ENCODE results near the gene MICAL2.

DNA sequence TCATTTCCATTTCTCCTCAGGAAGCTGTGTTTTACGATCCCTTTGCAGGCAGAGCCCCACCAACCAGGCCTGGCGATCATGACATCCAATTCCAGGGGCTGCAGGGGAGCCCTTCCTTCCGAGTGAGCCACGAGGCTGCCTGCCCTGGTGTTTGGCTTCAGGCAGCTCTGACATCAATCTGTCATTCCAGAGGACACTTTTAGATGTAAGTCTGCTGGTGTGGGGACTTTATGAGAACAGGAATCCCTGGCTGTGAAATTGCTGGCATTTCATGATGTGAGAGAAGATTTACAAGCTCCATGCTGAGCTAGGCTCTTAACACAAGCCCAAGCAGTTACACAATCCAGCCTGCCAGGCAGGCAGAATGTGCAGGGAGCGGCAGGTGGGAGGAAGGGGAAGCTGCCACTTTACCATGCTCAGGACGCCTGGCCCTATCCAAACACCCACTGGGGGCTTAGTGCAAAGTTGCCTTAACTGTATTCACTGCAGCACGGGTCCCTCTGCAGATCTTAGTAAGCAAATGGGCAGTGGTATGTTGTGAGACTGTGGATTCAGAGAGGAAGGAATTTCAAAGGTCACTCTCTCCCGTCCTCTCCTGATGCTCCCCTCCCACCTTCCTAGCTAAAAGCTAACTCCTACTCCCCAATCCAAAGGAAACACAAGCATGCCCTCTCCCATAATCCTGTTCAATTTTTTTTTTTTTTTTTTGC is 43.4 kb upstream of the MICAL2 start:
- no peak for TF ChIP-seq EZH2 (IDR thresholded peaks at IDR 0.05; ENCODE audit: low read length, unreplicated experiment)
- no peak for TF ChIP-seq CTCF (conservative IDR thresholded peaks at IDR 0.05; ENCODE audit: low read depth, low read length)
- no peak for TF ChIP-seq EZH2phosphoT487 (IDR thresholded peaks at IDR 0.05; ENCODE audit: borderline replicate concordance, low read length)

Data from PC-3 (cell line).